Karpas-422 (cell line): Measurements from ENCODE around the gene ARID1B. TPM values are rescaled to one million over a fixed set of nuclear protein-coding genes. Genes with fewer than 3 reads are reported as not detected.

Source experiments
- DNase-seq: peaks from one replicate; pipeline ENCODE4 v3.0.0-alpha.2; 2015
- H2AFZ ChIP-seq: fragments of 200-600 bp; sonication (generic); 2 replicates; pipeline ENCODE4 v1.6.1; 2014; ENCODE audit warnings: antibody characterized with exemption, low read length, mixed read lengths
- H3K27ac ChIP-seq: fragments of 200-600 bp; sonication (generic); 2 replicates; pipeline ENCODE4 v1.5.1; 2014; ENCODE audit warnings: mild to moderate bottlenecking, low read length, moderate library complexity
- H3K27me3 ChIP-seq: fragments of 200-600 bp; sonication (generic); 2 replicates; pipeline ENCODE4 v1.6.1; 2014; ENCODE audit warnings: low read length, mixed read lengths
- H3K36me3 ChIP-seq: fragments of 200-600 bp; sonication (generic); 2 replicates; pipeline ENCODE4 v1.6.1; 2014; ENCODE audit warnings: low read length, mixed read lengths; ENCODE audit not compliant: insufficient read depth
- H3K4me1 ChIP-seq: fragments of 200-600 bp; sonication (generic); 2 replicates; pipeline ENCODE4 v1.6.1; 2014; ENCODE audit warnings: mild to moderate bottlenecking, low read length, mixed read lengths
- H3K4me2 ChIP-seq: fragments of 200-600 bp; sonication (generic); 2 replicates; pipeline ENCODE4 v1.6.1; 2014; ENCODE audit warnings: low read length, low read depth, mild to moderate bottlenecking; ENCODE audit not compliant: poor library complexity, severe bottlenecking
- H3K4me3 ChIP-seq: fragments of 200-600 bp; sonication (generic); 2 replicates; pipeline ENCODE4 v1.5.1; 2014; ENCODE audit warnings: mild to moderate bottlenecking, antibody characterized with exemption, low read length, mixed read lengths
- H3K79me2 ChIP-seq: fragments of 200-600 bp; sonication (generic); 2 replicates; pipeline ENCODE4 v1.6.1; 2014; ENCODE audit warnings: mild to moderate bottlenecking, low read length, mixed read lengths
- H3K9ac ChIP-seq: fragments of 200-600 bp; sonication (generic); 2 replicates; pipeline ENCODE4 v1.6.0; 2014; ENCODE audit warnings: low read length
- H3K9me2 ChIP-seq: fragments of 200-600 bp; sonication (generic), shearing (Covaris generic); replicated peaks from 2 replicates; pipeline ENCODE4 v1.6.0; 2014; ENCODE audit warnings: mild to moderate bottlenecking, low read length, moderate library complexity; ENCODE audit not compliant: insufficient read depth
- H3K9me3 ChIP-seq: fragments of 300-700, 200-600 bp; sonication (generic); 2 replicates; pipeline ENCODE4 v1.6.1; 2014; ENCODE audit warnings: low read length, mixed read lengths
- H4K20me1 ChIP-seq: fragments of 200-600 bp; sonication (generic); 2 replicates; pipeline ENCODE4 v1.6.1; 2014; ENCODE audit warnings: mild to moderate bottlenecking, antibody characterized with exemption, low read length, low read depth; ENCODE audit not compliant: insufficient read depth
- total RNA-seq: library from RNA; depleted of rRNA; stranded (reverse); fragments of >200 nt; shearing (Covaris generic); gene quantifications from 2 replicates; pipeline ENCODE4 v1.2.3, GENCODE V29; 2014; ENCODE audit warnings: low replicate concordance

Gene ARID1B
- total RNA-seq, 1 experiment from 2014 or later: 174 TPM

DNA sequence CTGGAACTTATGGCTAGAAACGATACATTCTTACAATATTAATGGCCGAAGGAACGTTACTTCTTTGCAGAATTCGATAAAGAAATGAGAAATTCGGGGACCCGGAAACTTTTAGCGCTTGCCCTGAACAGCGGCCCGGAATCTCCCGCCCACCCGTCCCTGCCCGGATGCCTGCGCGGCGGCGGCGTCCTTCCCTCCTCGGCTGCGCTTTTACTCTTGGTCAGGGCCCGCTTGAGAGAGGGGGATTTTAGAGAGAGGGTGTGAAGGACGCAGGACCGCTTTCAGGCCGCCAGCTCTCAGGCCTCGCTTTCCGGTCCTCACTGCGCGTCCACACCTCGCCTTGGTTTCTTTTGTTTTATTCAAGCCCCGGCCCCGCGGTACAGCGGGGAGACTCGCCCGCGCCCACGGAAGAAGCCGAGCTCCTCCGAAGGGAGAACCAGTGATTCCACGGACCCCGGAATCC is 243.7 kb downstream of the ARID1B start:
- H3K27ac ChIP-seq: peak overlapping the region; percentile 98
- H3K36me3 ChIP-seq: no peaks in the 10 kb centered on the region
- H3K4me3 ChIP-seq: peak overlapping the region; percentile 87
- H4K20me1 ChIP-seq: 0 out of 2 replicates have a peak, but pooled peaks cover 4% of the 10 kb centered on the region
- H3K9me2 ChIP-seq: no peaks in the 10 kb centered on the region
- peak overlapping the region; percentile 95 for H3K9ac ChIP-seq
- peaks cover 67% of the 10 kb centered on the region for H3K4me1 ChIP-seq
- no peak overlapping the region for H2AFZ ChIP-seq
- DNase-seq: peak; percentile 92
- H3K27me3 ChIP-seq: no peaks in the 10 kb centered on the region
- peak overlapping the region; percentile 96 for H3K4me2 ChIP-seq
- H3K79me2 ChIP-seq: peaks cover 82% of the 10 kb centered on the region
- H3K9me3 ChIP-seq: no peaks in the 10 kb centered on the region

DNA sequence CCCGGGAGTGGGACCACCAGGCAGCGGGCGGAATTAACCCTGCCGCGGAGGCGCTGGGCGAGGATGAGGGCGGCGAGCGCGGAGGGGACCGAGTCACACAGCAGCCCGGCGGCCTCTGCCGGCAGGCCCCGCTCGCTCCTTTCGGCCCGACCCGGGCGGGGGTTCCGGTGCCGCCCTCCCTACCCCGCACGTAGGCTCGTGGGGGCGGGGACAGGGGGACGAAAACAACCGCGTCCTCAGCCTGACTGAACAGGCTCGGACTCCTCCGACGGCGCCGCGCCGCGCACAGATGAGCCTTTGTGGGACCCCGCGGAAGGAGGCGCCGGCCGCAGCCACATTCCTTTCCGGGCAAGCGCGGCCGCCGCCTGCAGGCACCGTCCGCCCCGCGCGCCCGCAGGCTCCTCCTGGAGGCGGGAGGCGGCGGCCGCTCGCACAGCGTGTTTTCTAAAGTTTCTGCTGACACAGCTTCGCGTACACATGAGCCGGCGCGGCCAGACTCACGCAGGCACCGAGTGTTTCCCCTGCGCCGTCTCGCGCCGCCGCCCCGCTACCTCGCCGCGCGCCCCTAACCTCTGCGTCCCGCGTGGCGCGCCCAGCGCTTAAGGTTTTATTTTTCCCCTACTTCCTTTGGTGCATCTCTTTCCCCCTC is 244.3 kb downstream of the ARID1B start:
- Histone ChIP-seq H3K4me3 (peak overlapping the region; percentile 87), H3K4me2 (peak overlapping the region; percentile 96), H3K27ac (peak overlapping the region; percentile 98), H3K9ac (peak overlapping the region; percentile 95), H4K20me1 (0 out of 2 replicates have a peak, but pooled peaks cover under 1% of the 10 kb centered on the region), H3K79me2 (peaks cover 82% of the 10 kb centered on the region), H3K27me3 (no peaks in the 10 kb centered on the region), H2AFZ (peak overlapping the region; percentile 38; the same call in 1 of the 2 replicates), H3K36me3 (no peaks in the 10 kb centered on the region), H3K9me3 (no peaks in the 10 kb centered on the region), H3K9me2 (no peaks in the 10 kb centered on the region), H3K4me1 (peaks cover 62% of the 10 kb centered on the region)
- peak; percentile 96 for DNase-seq

DNA sequence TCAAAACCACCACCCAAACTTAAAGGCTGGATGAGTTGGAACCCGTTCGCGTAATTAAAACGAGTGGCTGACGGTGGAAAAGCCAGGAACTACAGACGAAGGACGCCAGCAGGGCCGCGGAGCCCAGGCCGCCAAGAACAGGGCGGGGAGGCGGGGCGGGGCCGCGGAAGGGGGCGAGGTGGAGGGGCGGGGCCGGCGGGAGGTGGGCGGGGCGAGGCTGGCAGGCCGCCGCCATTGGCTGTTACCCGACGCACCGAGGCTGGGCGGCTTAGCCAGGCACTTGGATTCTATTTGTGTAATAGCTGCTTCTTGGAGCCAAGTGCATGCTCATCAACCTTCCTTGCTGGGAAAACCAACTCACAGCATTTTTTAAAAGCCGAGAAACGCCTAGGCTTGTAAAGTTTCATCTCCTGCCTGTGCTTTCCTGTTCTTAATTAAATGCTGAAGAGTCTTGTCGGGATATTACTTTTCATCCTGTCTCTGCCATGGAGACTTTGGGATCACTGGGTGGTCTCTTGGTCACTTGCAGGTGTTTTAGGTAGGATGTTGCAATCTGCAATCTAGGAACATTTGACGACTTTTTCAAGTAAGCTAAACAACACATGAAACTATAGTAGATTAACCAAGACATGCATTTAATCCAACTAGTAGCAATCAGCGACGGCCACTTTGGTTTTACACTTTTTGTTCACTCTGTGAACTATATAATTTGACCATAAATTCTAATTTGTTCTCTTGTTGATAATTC is 245.0 kb downstream of the ARID1B start:
- Histone ChIP-seq H3K4me2 (peak overlapping the region; percentile 96), H2AFZ (peak overlapping the region; percentile 38; the same call in 1 of the 2 replicates), H3K79me2 (peaks cover 82% of the 10 kb centered on the region), H3K4me3 (peak overlapping the region; percentile 87), H3K27ac (peak overlapping the region; percentile 98), H3K27me3 (no peaks in the 10 kb centered on the region), H3K4me1 (peaks cover 55% of the 10 kb centered on the region), H4K20me1 (no peaks in the 10 kb centered on the region), H3K9me2 (no peaks in the 10 kb centered on the region), H3K36me3 (no peaks in the 10 kb centered on the region), H3K9ac (peak overlapping the region; percentile 95), H3K9me3 (no peaks in the 10 kb centered on the region)
- DNase-seq: peak; percentile 94

DNA sequence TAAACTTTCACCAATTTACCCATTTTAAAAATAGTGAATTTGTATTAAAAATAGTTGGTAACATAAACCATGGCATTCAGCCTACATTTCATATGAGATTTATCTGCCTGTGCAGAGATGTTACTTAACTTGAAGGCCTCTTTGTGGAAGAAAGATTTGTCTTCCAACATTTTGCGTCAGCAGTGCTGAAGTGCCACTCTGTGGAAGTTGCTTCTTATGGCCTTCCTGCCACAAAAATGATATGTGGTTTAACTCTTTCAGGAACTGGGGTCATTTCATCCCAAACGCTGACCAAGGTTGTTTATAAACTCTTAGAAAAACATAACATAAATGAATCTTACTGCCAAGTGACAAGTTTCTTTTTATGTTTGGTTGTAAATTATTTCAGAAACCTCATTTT is 246.8 kb downstream of the ARID1B start:
- H3K27ac ChIP-seq: 0 out of 2 replicates have a peak overlapping the region, but pooled peaks have one; percentile 76

DNA sequence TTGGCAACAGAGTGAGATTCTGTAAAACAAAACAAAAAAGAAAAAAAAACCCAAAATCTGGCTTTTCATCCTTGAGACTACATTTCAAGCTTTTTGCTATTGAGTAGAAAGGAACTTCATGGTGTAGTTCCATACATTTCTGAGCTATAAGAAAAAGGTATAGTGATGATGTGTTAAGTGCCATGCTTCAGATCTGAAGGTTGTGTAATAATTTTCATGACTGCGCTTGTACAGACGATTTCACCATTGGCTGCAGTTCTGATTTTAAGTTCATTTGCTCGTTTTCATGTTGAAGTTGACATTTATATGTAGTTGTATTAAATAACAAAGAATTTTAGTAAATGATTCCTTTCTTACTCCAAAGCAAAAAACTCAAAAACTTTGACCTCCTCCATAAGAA is 247.6 kb downstream of the ARID1B start:
- Histone ChIP-seq H3K9me3 (no peaks in the 10 kb centered on the region), H2AFZ (no peak overlapping the region), H3K9ac (no peak overlapping the region), H3K36me3 (no peaks in the 10 kb centered on the region), H3K27me3 (no peaks in the 10 kb centered on the region), H3K27ac (no peak overlapping the region), H3K4me1 (peaks cover 29% of the 10 kb centered on the region), H3K9me2 (no peaks in the 10 kb centered on the region), H3K79me2 (peaks cover 82% of the 10 kb centered on the region), H3K4me3 (no peak overlapping the region), H3K4me2 (no peak overlapping the region), H4K20me1 (no peaks in the 10 kb centered on the region)
- DNase-seq: no peak

More for the DNA sequence above, 246.8 kb downstream of the ARID1B start:
- Histone ChIP-seq H3K36me3 (no peaks in the 10 kb centered on the region), H4K20me1 (no peaks in the 10 kb centered on the region), H3K27me3 (no peaks in the 10 kb centered on the region), H2AFZ (no peak overlapping the region), H3K4me3 (no peak overlapping the region), H3K9me2 (no peaks in the 10 kb centered on the region), H3K4me2 (no peak overlapping the region), H3K9me3 (no peaks in the 10 kb centered on the region), H3K4me1 (peaks cover 37% of the 10 kb centered on the region), H3K79me2 (peaks cover 82% of the 10 kb centered on the region), H3K9ac (no peak overlapping the region)
- no peak for DNase-seq

DNA sequence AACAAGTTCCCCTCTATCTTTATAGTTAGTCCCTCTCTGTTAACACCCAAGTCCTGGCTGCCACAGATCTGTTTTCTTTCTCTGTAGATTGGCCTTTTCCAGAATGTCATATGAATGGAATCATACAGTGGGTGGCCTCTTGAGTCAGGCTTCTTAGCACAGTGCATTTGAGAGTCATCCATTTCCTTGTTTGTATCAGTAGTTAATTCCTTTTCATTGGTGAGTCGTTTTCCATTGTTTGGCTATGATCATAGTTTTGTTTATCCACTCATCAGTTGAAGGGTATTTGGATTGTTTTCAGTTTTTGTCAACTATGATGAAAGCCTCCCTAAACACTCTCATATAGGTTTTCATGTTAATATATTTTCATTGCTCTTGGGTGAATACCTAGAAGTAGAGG is 248.3 kb downstream of the ARID1B start:
- H3K36me3 ChIP-seq: no peaks in the 10 kb centered on the region
- H3K4me1 ChIP-seq: peaks cover 26% of the 10 kb centered on the region
- no peak overlapping the region for H2AFZ ChIP-seq
- no peak overlapping the region for H3K9ac ChIP-seq
- no peaks in the 10 kb centered on the region for H4K20me1 ChIP-seq
- H3K27me3 ChIP-seq: no peaks in the 10 kb centered on the region
- H3K4me2 ChIP-seq: no peak overlapping the region
- H3K4me3 ChIP-seq: no peak overlapping the region
- DNase-seq: no peak
- no peaks in the 10 kb centered on the region for H3K9me3 ChIP-seq
- no peaks in the 10 kb centered on the region for H3K9me2 ChIP-seq
- H3K27ac ChIP-seq: no peak overlapping the region
- peaks cover 86% of the 10 kb centered on the region for H3K79me2 ChIP-seq

DNA sequence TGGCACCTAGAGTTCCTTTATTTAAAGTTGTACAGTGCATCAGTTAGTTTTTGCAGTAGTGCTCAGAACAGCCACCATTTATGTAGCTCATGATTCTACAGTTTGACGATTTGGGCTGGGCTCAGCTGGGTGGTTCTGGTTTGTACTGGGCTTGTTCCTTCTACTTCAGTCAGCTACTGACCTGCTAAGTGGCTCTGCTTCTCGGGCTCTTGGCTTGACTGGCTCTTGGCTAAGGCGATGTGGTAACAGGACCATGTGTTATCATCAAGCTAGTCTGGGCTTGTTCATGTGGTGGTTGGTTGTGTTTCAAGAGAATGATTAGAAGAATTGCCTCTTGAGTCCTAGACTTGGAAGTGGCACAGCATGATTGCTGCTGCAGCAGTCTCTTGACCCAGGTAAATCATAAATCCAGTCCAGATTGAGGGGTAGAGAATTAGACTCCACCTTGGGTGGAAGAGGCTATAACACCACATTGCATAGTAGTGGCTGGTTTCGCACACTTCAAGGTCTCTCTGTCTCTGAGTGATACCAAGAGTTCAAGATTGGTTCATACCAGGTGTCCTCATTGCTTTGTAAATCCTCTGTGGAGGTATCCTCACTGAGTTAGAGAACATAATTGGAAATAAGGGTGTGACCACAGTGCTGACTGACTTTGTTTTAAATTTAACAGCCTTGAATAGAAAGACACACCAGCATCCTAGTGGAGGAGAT is 253.0 kb downstream of the ARID1B start:
- peaks cover 99% of the 10 kb centered on the region for H3K79me2 ChIP-seq
- H3K9me2 ChIP-seq: no peaks in the 10 kb centered on the region
- H3K36me3 ChIP-seq: no peaks in the 10 kb centered on the region
- no peak overlapping the region for H2AFZ ChIP-seq
- H3K4me3 ChIP-seq: no peak overlapping the region
- H3K4me1 ChIP-seq: peaks cover 33% of the 10 kb centered on the region
- H3K4me2 ChIP-seq: no peak overlapping the region
- no peak for DNase-seq
- H3K27ac ChIP-seq: no peak overlapping the region
- no peaks in the 10 kb centered on the region for H4K20me1 ChIP-seq
- H3K9ac ChIP-seq: no peak overlapping the region
- H3K9me3 ChIP-seq: no peaks in the 10 kb centered on the region
- no peaks in the 10 kb centered on the region for H3K27me3 ChIP-seq

DNA sequence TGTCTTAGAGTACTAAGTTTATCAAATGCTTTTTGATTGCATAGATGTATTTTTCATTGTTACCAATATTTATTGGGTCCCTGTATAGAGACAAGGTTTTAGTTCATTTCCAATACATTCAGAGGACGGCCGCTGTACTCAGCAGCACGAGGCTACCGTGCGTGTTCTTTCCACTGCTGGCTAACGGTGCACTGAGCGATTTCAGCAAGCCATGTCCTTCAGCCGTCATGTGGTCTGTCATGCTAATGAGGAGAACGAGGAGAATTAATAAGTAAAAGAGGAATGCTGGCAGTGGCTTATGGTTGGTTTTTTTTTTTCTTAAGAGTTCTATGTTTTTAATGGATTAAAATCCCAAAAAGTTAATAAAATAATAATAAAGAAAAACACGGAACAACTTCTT is 253.6 kb downstream of the ARID1B start:
- no peak overlapping the region for H3K4me3 ChIP-seq
- H3K9me3 ChIP-seq: no peaks in the 10 kb centered on the region
- H3K4me1 ChIP-seq: peaks cover 39% of the 10 kb centered on the region
- H3K27ac ChIP-seq: 0 out of 2 replicates have a peak overlapping the region, but pooled peaks have one; percentile 3
- no peak overlapping the region for H2AFZ ChIP-seq
- peaks cover 99% of the 10 kb centered on the region for H3K79me2 ChIP-seq
- no peak overlapping the region for H3K9ac ChIP-seq
- no peaks in the 10 kb centered on the region for H3K9me2 ChIP-seq
- H3K27me3 ChIP-seq: no peaks in the 10 kb centered on the region
- H4K20me1 ChIP-seq: no peaks in the 10 kb centered on the region
- no peak for DNase-seq
- no peaks in the 10 kb centered on the region for H3K36me3 ChIP-seq
- H3K4me2 ChIP-seq: no peak overlapping the region
